GM12873 (cell line): ENCODE results near the gene GABRG3.

ENCODE experiments used
- TF ChIP-seq, protein P1 (sequence below): IDR thresholded peaks from 2 replicates; pipeline ENCODE4 v1.5.1; 2012; ENCODE audit warnings: low read depth, mild to moderate bottlenecking, moderate library complexity, low read length, control low read depth; ENCODE audit not compliant: insufficient read depth; ENCODE audit errors: missing control alignments

The GABRG3 gene

GRCh38 chr15:27182561-27183110, 211.7 kb downstream of the GABRG3 start:
- TF ChIP-seq, protein P1, sequence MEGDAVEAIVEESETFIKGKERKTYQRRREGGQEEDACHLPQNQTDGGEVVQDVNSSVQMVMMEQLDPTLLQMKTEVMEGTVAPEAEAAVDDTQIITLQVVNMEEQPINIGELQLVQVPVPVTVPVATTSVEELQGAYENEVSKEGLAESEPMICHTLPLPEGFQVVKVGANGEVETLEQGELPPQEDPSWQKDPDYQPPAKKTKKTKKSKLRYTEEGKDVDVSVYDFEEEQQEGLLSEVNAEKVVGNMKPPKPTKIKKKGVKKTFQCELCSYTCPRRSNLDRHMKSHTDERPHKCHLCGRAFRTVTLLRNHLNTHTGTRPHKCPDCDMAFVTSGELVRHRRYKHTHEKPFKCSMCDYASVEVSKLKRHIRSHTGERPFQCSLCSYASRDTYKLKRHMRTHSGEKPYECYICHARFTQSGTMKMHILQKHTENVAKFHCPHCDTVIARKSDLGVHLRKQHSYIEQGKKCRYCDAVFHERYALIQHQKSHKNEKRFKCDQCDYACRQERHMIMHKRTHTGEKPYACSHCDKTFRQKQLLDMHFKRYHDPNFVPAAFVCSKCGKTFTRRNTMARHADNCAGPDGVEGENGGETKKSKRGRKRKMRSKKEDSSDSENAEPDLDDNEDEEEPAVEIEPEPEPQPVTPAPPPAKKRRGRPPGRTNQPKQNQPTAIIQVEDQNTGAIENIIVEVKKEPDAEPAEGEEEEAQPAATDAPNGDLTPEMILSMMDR = no peak

- TF ChIP-seq, protein P1 = no peak
Measured at GRCh38 chr15:27183201-27183600, 212.2 kb downstream of the GABRG3 start.

DNA sequence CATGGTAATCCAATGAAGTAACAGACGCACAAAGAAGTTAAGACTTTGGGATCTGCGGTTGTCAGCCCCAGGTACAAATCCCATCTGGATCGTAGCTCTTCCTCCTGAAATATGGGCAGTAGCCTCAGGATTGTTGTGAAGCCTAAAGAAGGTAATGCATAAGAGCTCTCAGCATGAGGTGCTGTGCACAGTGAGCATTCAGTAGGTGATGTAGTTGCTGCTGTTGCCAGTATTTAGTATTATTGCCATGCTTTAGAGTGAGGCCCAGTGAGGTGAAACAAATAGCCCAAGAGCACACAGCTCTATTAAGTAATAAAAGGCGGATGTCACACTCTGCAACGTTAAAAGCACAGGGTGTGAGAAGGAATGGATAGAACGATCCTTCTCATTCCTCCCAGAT, 225.7 kb downstream of the GABRG3 start:
- TF ChIP-seq, protein P1 = no peak

- TF ChIP-seq, protein P1 = no peak
Measured at GRCh38 chr15:27201425-27201824, 230.4 kb downstream of the GABRG3 start.

DNA sequence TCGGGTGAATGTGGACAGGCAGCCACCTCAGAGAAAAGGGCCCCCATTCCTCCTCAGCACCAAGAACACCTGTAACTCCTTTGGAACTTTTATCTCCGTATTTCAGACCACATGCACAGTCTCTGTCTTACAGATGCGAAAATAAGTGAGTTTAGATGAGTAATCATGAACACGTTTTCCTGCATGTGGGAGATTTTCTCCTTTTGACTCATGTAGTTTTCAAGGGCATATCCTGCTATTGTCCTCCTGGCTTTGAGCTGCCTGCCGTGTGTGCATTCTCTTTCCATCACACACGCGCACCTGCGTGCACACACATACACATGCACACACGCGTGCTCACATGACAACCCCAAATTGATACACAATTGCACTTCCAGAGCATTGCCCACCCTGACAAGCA, 239.2 kb downstream of the GABRG3 start:
- TF ChIP-seq, protein P1 = no peak

DNA sequence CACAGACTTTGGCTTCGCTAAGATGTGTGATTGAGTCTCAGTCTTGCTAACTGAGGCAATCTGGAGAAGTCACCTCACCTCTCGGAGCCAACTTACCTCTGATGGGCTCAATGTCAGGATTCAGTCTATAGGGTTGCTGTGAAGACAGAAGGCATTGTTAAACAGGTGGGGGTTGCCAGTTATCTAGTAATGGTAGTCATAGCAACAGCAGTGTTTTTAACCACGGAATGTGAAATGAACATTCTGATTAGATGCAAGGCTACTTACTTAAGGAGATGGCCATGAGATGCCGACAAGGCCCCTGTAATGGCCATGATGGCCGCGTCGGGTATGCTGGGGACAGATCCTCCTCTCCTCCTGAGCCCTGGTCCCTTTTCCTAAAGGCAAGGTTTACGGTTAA, 243.1 kb downstream of the GABRG3 start:
- TF ChIP-seq, protein P1 = no peak

DNA sequence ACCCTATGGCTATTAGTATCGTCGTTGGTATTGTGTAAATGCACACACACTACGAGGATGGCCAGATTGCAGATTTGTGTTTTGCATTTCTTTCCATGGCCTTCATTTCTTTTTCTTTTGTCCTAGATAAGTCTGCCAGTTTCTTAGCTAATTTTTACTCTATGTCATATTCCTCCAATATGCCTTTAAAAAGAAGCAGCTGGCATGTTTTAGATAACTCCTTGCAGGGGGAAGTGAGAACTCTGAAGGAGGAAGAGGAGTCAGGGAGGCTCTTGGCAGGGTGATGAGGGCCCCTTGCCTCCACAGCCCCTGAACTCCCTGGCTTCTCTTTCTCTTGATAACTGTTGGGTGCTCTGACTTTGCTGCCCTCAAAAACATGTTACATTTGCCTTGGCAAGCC, 244.0 kb downstream of the GABRG3 start:
- TF ChIP-seq, protein P1 = no peak
